GM23338 (cell line): ENCODE measurements around the gene TBC1D9. TPM values are rescaled to one million over a fixed set of nuclear protein-coding genes. Genes with fewer than 3 reads are reported as not detected.
A peak's percentile ranks its signal among the peaks of the same experiment; 100 is the strongest.

Source experiments
- ATAC-seq: fragments of 200-7000 bp; cut with Tn5 transposase; 3 replicates; pipeline ENCODE4 v1.9.1; 2020
- DNase-seq: peaks from one replicate; pipeline ENCODE4 v3.0.0-alpha.2; 2015; ENCODE audit warnings: low spot score
- H2AFZ ChIP-seq: fragments of 200-600 bp; sonication (generic); 2 replicates; pipeline ENCODE4 v1.8.0; 2016; ENCODE audit warnings: antibody characterized with exemption, mild to moderate bottlenecking, moderate library complexity
- H3F3A ChIP-seq: fragments of 200-600 bp; sonication (generic); replicated peaks from 2 replicates; pipeline ENCODE4 v1.8.0; 2017; ENCODE audit warnings: antibody characterized with exemption, mixed run types, low read depth
- H3K27ac ChIP-seq: fragments of 200-600 bp; sonication (generic); 2 replicates; pipeline ENCODE4 v1.6.1; 2016; ENCODE audit warnings: low read depth
- H3K27me3 ChIP-seq: fragments of 200-600 bp; sonication (generic); 2 replicates; pipeline ENCODE4 v1.8.0; 2016; ENCODE audit warnings: mild to moderate bottlenecking, mixed run types, moderate library complexity; ENCODE audit not compliant: insufficient read depth
- H3K36me3 ChIP-seq: fragments of 200-600 bp; sonication (generic); 2 replicates; pipeline ENCODE4 v1.8.0; 2016; ENCODE audit warnings: mild to moderate bottlenecking; ENCODE audit not compliant: insufficient read depth
- H3K4me1 ChIP-seq: fragments of 200-600 bp; sonication (generic); 2 replicates; pipeline ENCODE4 v1.8.0; 2016; ENCODE audit warnings: mild to moderate bottlenecking, moderate library complexity; ENCODE audit not compliant: insufficient read depth
- H3K4me2 ChIP-seq: fragments of 200-600 bp; sonication (generic); 2 replicates; pipeline ENCODE4 v1.7.1; 2017; ENCODE audit warnings: mixed run types
- H3K4me3 ChIP-seq: fragments of 200-600 bp; sonication (generic); 2 replicates; pipeline ENCODE4 v1.6.1; 2016; ENCODE audit warnings: mixed run types
- H3K79me2 ChIP-seq: fragments of 200-600 bp; sonication (generic); replicated peaks from 2 replicates; pipeline ENCODE4 v1.8.0; 2017; ENCODE audit warnings: mild to moderate bottlenecking; ENCODE audit not compliant: insufficient read depth
- H3K9me2 ChIP-seq: fragments of 200-600 bp; sonication (generic); 2 replicates; pipeline ENCODE4 v1.8.0; 2017; ENCODE audit not compliant: insufficient read depth
- H4K20me1 ChIP-seq: fragments of 200-600 bp; sonication (generic); replicated peaks from 2 replicates; pipeline ENCODE4 v1.8.0; 2017; ENCODE audit warnings: mild to moderate bottlenecking; ENCODE audit not compliant: insufficient read depth
- H3K27ac Mint-ChIP-seq: 2 replicates; pipeline ENCODE4 v1.8.0; 2020; ENCODE audit warnings: inconsistent platforms, mild to moderate bottlenecking, moderate library complexity, mixed read lengths
- H3K27me3 Mint-ChIP-seq: 3 replicates; pipeline ENCODE4 v1.8.0; 2022; ENCODE audit warnings: low read depth, mild to moderate bottlenecking, moderate library complexity, mixed read lengths, inconsistent platforms; ENCODE audit not compliant: insufficient read depth, poor library complexity
- H3K36me3 Mint-ChIP-seq: 3 replicates; pipeline ENCODE4 v1.8.0; 2021; ENCODE audit warnings: low read depth, mild to moderate bottlenecking, inconsistent platforms, moderate library complexity, mixed read lengths
- H3K4me1 Mint-ChIP-seq: 3 replicates; pipeline ENCODE4 v1.8.0; 2020; ENCODE audit warnings: mild to moderate bottlenecking, inconsistent platforms, mixed read lengths
- H3K4me3 Mint-ChIP-seq: 3 replicates; pipeline ENCODE4 v1.8.0; 2021; ENCODE audit warnings: moderate library complexity, mild to moderate bottlenecking, inconsistent platforms, mixed read lengths
- H3K9me3 Mint-ChIP-seq: 3 replicates; pipeline ENCODE4 v1.8.0; 2020; ENCODE audit warnings: moderate library complexity, mild to moderate bottlenecking, inconsistent platforms, mixed read lengths
- CREB1 ChIP-seq: fragments of 250-450 bp; sonication (Bioruptor Pico); IDR thresholded peaks from 2 replicates; pipeline ENCODE4 v1.5.0; 2020; ENCODE audit warnings: low read depth, mild to moderate bottlenecking, moderate library complexity
- CTCF ChIP-seq, 2 experiments: fragments of 200-600 bp in 1 of 2; sonication (generic) in 1 of 2; conservative IDR thresholded peaks; 2 replicates each; pipeline versions ENCODE4 v1.5.1 to v1.6.1; 2016 to 2017; ENCODE audit warnings: antibody characterized with exemption in 2 of 2, low read depth in 2 of 2, mild to moderate bottlenecking in 2 of 2, moderate library complexity in 1 of 2
- EZH2 ChIP-seq: fragments of 200-600 bp; sonication (generic); IDR thresholded peaks from one replicate; pipeline ENCODE4 v1.8.0; 2017; ENCODE audit warnings: antibody characterized with exemption, mild to moderate bottlenecking, low read depth; ENCODE audit not compliant: unreplicated experiment
- EZH2phosphoT487 ChIP-seq: fragments of 200-600 bp; sonication (generic); IDR thresholded peaks from one replicate; pipeline ENCODE4 v1.8.1; 2018; ENCODE audit warnings: antibody characterized with exemption; ENCODE audit not compliant: unreplicated experiment
- JUNB ChIP-seq: IDR thresholded peaks from one replicate; pipeline ENCODE4 v1.6.1; 2016; ENCODE audit warnings: antibody characterized with exemption; ENCODE audit not compliant: unreplicated experiment
- NANOG ChIP-seq: IDR thresholded peaks from 2 replicates; pipeline ENCODE4 v1.6.1; 2016; ENCODE audit warnings: antibody characterized with exemption, borderline replicate concordance
- POLR2AphosphoS5 ChIP-seq: IDR thresholded peaks from 2 replicates; pipeline ENCODE4 v1.6.1; 2016; ENCODE audit warnings: antibody characterized with exemption, low read depth
- REST ChIP-seq: IDR thresholded peaks from one replicate; pipeline ENCODE4 v1.6.1; 2018; ENCODE audit warnings: antibody characterized with exemption; ENCODE audit not compliant: unreplicated experiment
- ZNF331 ChIP-seq: fragments of 250-450 bp; sonication (Bioruptor Pico); IDR thresholded peaks from 2 replicates; pipeline ENCODE4 v1.5.0; 2020; ENCODE audit warnings: low read depth, mild to moderate bottlenecking, moderate library complexity
- polyA plus RNA-seq: library from polyadenylated mRNA; unstranded; fragments of >200 nt; fragmentation: Nextera tagmentation; extraction: Ambion mirVana; gene quantifications from 2 replicates; pipeline ENCODE4 v1.2.1, GENCODE V29; 2016
- total RNA-seq: library from RNA; depleted of rRNA; stranded (reverse); fragments of >200 nt; shearing (Covaris generic); gene quantifications from 2 replicates; pipeline ENCODE4 v1.2.3, GENCODE V29; 2014
- TF ChIP-seq, protein P1 (sequence below): IDR thresholded peaks from 2 replicates; pipeline ENCODE4 v1.6.1; 2016; ENCODE audit warnings: antibody characterized with exemption
- TF ChIP-seq, protein P2 (sequence below): fragments of 250-450 bp; sonication (Bioruptor Pico); IDR thresholded peaks from 2 replicates; pipeline ENCODE4 v1.5.0; 2020; ENCODE audit warnings: mild to moderate bottlenecking, moderate library complexity

TBC1D9 gene
- total and polyA plus RNA-seq, 2 experiments from 2014 or later = 0.03 to 0.56 TPM

GRCh38 chr4:140654495-140654814 lies 101.7 kb downstream of the TBC1D9 start (continued):
- no peak for TF ChIP-seq REST
- TF ChIP-seq, protein P1, sequence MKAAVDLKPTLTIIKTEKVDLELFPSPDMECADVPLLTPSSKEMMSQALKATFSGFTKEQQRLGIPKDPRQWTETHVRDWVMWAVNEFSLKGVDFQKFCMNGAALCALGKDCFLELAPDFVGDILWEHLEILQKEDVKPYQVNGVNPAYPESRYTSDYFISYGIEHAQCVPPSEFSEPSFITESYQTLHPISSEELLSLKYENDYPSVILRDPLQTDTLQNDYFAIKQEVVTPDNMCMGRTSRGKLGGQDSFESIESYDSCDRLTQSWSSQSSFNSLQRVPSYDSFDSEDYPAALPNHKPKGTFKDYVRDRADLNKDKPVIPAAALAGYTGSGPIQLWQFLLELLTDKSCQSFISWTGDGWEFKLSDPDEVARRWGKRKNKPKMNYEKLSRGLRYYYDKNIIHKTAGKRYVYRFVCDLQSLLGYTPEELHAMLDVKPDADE = no peak
- TF ChIP-seq JUNB = no peak
- no peak for TF ChIP-seq EZH2
- TF ChIP-seq CREB1 (CRISPR knock-in tag) = no peak
- no peak for TF ChIP-seq NANOG

DNA sequence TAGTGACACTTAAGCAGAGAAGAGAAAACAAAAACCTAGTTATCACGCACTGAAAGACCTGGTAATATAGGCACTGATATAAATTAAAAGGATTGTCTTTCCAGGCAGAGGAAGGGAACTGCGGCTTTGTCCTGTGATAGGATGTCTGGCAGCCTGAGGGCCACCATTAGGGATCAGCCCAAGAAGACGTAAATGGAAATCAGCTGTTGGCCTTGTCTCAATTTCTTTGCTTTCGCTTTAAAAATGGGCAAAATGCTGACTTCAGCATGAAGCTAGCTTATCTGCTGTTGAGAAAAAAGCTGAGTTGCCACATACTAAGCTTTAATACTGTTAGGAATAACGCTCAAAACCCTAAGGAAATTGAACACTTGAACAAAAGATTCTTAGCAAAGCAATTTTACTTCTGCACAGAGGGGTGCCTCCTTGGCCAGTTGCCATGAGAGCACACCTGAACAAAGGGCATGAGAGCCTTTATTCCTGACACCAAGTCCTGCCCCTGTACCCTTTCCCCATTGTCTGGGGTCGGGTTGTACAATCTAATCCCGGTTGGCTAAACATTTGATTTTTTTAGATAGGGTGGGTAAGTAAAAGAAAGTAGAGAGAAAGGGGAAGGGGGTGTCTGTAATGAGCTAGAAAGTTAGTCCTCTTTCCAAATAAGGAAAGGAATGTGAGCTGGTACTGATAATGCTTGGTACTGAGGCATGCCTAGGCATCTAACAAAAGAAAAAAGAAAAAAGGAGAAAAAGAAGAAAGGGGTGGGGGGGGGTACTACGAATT lies 102.3 kb downstream of the TBC1D9 start:
- no peaks in the 10 kb centered on the region for H3K79me2 ChIP-seq
- H3K4me1 ChIP-seq = no peaks in the 10 kb centered on the region
- no peaks in the 10 kb centered on the region for H3F3A ChIP-seq
- Mint-ChIP-seq H3K4me3 (no peak overlapping the region), H3K9me3 (no peaks in the 10 kb centered on the region; the same call in 2 of the 3 replicates), H3K4me1 (peaks cover 15% of the 10 kb centered on the region), H3K27me3 (peaks cover 5% of the 10 kb centered on the region), H3K27ac (peak overlapping the region; percentile 94), H3K36me3 (no peaks in the 10 kb centered on the region; the same call in 2 of the 3 replicates)
- peak; percentile 15 for DNase-seq
- H3K27me3 ChIP-seq = no peaks in the 10 kb centered on the region
- peak overlapping the region; percentile 2; the same call in 1 of the 2 replicates for H3K4me2 ChIP-seq
- ATAC-seq = peak; percentile 77
- no peak overlapping the region for H3K4me3 ChIP-seq
- H3K36me3 ChIP-seq = no peaks in the 10 kb centered on the region
- H3K9me2 ChIP-seq = peaks cover 3% of the 10 kb centered on the region; the same call in 1 of the 2 replicates
- no peak overlapping the region for H3K27ac ChIP-seq
- no peaks in the 10 kb centered on the region for H4K20me1 ChIP-seq
- H2AFZ ChIP-seq = no peak overlapping the region
- TF ChIP-seq ZNF331 (CRISPR knock-in tag) = no peak
- TF ChIP-seq JUNB = no peak
- TF ChIP-seq CTCF (conservative IDR thresholded peaks at IDR 0.05; ENCODE audit: low read depth in 2 of 2) = no peak
- TF ChIP-seq POLR2AphosphoS5 = no peak
- TF ChIP-seq NANOG = no peak
- TF ChIP-seq EZH2 = no peak
- TF ChIP-seq EZH2phosphoT487 = no peak
- TF ChIP-seq, protein P2, sequence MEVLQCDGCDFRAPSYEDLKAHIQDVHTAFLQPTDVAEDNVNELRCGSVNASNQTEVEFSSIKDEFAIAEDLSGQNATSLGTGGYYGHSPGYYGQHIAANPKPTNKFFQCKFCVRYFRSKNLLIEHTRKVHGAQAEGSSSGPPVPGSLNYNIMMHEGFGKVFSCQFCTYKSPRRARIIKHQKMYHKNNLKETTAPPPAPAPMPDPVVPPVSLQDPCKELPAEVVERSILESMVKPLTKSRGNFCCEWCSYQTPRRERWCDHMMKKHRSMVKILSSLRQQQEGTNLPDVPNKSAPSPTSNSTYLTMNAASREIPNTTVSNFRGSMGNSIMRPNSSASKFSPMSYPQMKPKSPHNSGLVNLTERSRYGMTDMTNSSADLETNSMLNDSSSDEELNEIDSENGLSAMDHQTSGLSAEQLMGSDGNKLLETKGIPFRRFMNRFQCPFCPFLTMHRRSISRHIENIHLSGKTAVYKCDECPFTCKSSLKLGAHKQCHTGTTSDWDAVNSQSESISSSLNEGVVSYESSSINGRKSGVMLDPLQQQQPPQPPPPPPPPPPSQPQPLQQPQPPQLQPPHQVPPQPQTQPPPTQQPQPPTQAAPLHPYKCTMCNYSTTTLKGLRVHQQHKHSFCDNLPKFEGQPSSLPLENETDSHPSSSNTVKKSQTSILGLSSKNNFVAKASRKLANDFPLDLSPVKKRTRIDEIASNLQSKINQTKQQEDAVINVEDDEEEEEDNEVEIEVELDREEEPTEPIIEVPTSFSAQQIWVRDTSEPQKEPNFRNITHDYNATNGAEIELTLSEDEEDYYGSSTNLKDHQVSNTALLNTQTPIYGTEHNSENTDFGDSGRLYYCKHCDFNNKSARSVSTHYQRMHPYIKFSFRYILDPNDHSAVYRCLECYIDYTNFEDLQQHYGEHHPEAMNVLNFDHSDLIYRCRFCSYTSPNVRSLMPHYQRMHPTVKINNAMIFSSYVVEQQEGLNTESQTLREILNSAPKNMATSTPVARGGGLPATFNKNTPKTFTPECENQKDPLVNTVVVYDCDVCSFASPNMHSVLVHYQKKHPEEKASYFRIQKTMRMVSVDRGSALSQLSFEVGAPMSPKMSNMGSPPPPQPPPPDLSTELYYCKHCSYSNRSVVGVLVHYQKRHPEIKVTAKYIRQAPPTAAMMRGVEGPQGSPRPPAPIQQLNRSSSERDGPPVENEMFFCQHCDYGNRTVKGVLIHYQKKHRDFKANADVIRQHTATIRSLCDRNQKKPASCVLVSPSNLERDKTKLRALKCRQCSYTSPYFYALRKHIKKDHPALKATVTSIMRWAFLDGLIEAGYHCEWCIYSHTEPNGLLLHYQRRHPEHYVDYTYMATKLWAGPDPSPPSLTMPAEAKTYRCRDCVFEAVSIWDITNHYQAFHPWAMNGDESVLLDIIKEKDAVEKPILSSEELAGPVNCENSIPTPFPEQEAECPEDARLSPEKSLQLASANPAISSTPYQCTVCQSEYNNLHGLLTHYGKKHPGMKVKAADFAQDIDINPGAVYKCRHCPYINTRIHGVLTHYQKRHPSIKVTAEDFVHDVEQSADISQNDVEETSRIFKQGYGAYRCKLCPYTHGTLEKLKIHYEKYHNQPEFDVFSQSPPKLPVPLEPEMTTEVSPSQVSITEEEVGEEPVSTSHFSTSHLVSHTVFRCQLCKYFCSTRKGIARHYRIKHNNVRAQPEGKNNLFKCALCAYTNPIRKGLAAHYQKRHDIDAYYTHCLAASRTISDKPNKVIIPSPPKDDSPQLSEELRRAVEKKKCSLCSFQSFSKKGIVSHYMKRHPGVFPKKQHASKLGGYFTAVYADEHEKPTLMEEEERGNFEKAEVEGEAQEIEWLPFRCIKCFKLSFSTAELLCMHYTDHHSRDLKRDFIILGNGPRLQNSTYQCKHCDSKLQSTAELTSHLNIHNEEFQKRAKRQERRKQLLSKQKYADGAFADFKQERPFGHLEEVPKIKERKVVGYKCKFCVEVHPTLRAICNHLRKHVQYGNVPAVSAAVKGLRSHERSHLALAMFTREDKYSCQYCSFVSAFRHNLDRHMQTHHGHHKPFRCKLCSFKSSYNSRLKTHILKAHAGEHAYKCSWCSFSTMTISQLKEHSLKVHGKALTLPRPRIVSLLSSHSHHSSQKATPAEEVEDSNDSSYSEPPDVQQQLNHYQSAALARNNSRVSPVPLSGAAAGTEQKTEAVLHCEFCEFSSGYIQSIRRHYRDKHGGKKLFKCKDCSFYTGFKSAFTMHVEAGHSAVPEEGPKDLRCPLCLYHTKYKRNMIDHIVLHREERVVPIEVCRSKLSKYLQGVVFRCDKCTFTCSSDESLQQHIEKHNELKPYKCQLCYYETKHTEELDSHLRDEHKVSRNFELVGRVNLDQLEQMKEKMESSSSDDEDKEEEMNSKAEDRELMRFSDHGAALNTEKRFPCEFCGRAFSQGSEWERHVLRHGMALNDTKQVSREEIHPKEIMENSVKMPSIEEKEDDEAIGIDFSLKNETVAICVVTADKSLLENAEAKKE (CRISPR knock-in tag) = no peak
